Measurements from ENCODE around the gene SORL1. TPM values are rescaled to one million over a fixed set of nuclear protein-coding genes. Genes with fewer than 3 reads are reported as not detected.

The SORL1 gene
- total RNA-seq, 1 experiment from 2014 or later = 197 TPM

- peaks cover 17% of the 10 kb centered on the region; the same call in 1 of the 2 replicates for H4K20me1 ChIP-seq (ENCODE audit: insufficient read depth, low read depth, low read length)
- peaks cover 50% of the 10 kb centered on the region for H3K79me2 ChIP-seq (ENCODE audit: low read length)
- no peaks in the 10 kb centered on the region for H3K9me2 ChIP-seq (replicated peaks; ENCODE audit: insufficient read depth, low read length)
- H2AFZ ChIP-seq (ENCODE audit: low read length) = no peak overlapping the region
- no peak for DNase-seq
- H3K9me3 ChIP-seq (ENCODE audit: low read length) = no peaks in the 10 kb centered on the region
- no peak overlapping the region for H3K27ac ChIP-seq (ENCODE audit: low read length)
- no peaks in the 10 kb centered on the region for H3K27me3 ChIP-seq (ENCODE audit: low read length)
- H3K9ac ChIP-seq (ENCODE audit: low read length) = no peak overlapping the region
- peaks cover 52% of the 10 kb centered on the region for H3K4me1 ChIP-seq (ENCODE audit: low read length)
- no peak overlapping the region for H3K4me3 ChIP-seq (ENCODE audit: low read length)
- peaks cover 14% of the 10 kb centered on the region for H3K36me3 ChIP-seq (ENCODE audit: insufficient read depth, low read length)
- no peak overlapping the region for H3K4me2 ChIP-seq (ENCODE audit: low read depth, low read length, poor library complexity, severe bottlenecking)
Measured at GRCh38 chr11:121486054-121486453, 33.9 kb downstream of the SORL1 start.

- Histone ChIP-seq H3K4me3 (ENCODE audit: low read length) (no peak overlapping the region), H3K36me3 (ENCODE audit: insufficient read depth, low read length) (peaks cover 14% of the 10 kb centered on the region), H3K4me2 (ENCODE audit: low read depth, low read length, poor library complexity, severe bottlenecking) (no peak overlapping the region), H3K9ac (ENCODE audit: low read length) (no peak overlapping the region), H3K4me1 (ENCODE audit: low read length) (peaks cover 57% of the 10 kb centered on the region), H3K9me2 (replicated peaks; ENCODE audit: insufficient read depth, low read length) (no peaks in the 10 kb centered on the region), H3K27me3 (ENCODE audit: low read length) (no peaks in the 10 kb centered on the region), H3K27ac (ENCODE audit: low read length) (no peak overlapping the region), H4K20me1 (ENCODE audit: insufficient read depth, low read depth, low read length) (peaks cover 15% of the 10 kb centered on the region; the same call in 1 of the 2 replicates), H2AFZ (ENCODE audit: low read length) (no peak overlapping the region), H3K9me3 (ENCODE audit: low read length) (no peaks in the 10 kb centered on the region), H3K79me2 (ENCODE audit: low read length) (peaks cover 49% of the 10 kb centered on the region)
- no peak for DNase-seq
Measured at GRCh38 chr11:121487191-121487590, 35.1 kb downstream of the SORL1 start.

GRCh38 chr11:121488170-121488569, 36.1 kb downstream of the SORL1 start:
- Histone ChIP-seq H3K9ac (ENCODE audit: low read length) (no peak overlapping the region), H3K4me2 (ENCODE audit: low read depth, low read length, poor library complexity, severe bottlenecking) (no peak overlapping the region), H4K20me1 (ENCODE audit: insufficient read depth, low read depth, low read length) (peaks cover 8% of the 10 kb centered on the region; the same call in 1 of the 2 replicates), H3K9me3 (ENCODE audit: low read length) (no peaks in the 10 kb centered on the region), H3K36me3 (ENCODE audit: insufficient read depth, low read length) (peaks cover 9% of the 10 kb centered on the region), H3K4me3 (ENCODE audit: low read length) (no peak overlapping the region), H3K9me2 (replicated peaks; ENCODE audit: insufficient read depth, low read length) (no peaks in the 10 kb centered on the region), H3K79me2 (ENCODE audit: low read length) (peaks cover 39% of the 10 kb centered on the region), H3K27me3 (ENCODE audit: low read length) (no peaks in the 10 kb centered on the region), H3K27ac (ENCODE audit: low read length) (peak overlapping the region; percentile 40), H2AFZ (ENCODE audit: low read length) (no peak overlapping the region), H3K4me1 (ENCODE audit: low read length) (peaks cover 60% of the 10 kb centered on the region)
- DNase-seq = no peak

GRCh38 chr11:121488641-121489040, 36.5 kb downstream of the SORL1 start:
- Histone ChIP-seq H3K4me3 (ENCODE audit: low read length) (no peak overlapping the region), H3K36me3 (ENCODE audit: insufficient read depth, low read length) (peaks cover 9% of the 10 kb centered on the region), H3K27me3 (ENCODE audit: low read length) (no peaks in the 10 kb centered on the region), H2AFZ (ENCODE audit: low read length) (no peak overlapping the region), H3K4me1 (ENCODE audit: low read length) (peaks cover 63% of the 10 kb centered on the region), H4K20me1 (ENCODE audit: insufficient read depth, low read depth, low read length) (peaks cover 3% of the 10 kb centered on the region; the same call in 1 of the 2 replicates), H3K9me2 (replicated peaks; ENCODE audit: insufficient read depth, low read length) (no peaks in the 10 kb centered on the region), H3K27ac (ENCODE audit: low read length) (peak overlapping the region; percentile 40), H3K9ac (ENCODE audit: low read length) (no peak overlapping the region), H3K9me3 (ENCODE audit: low read length) (no peaks in the 10 kb centered on the region), H3K4me2 (ENCODE audit: low read depth, low read length, poor library complexity, severe bottlenecking) (no peak overlapping the region), H3K79me2 (ENCODE audit: low read length) (peaks cover 34% of the 10 kb centered on the region)
- no peak for DNase-seq

- Histone ChIP-seq H3K4me1 (ENCODE audit: low read length) (peaks cover 75% of the 10 kb centered on the region), H4K20me1 (ENCODE audit: insufficient read depth, low read depth, low read length) (peaks cover 3% of the 10 kb centered on the region; the same call in 1 of the 2 replicates), H3K27me3 (ENCODE audit: low read length) (no peaks in the 10 kb centered on the region), H3K9me3 (ENCODE audit: low read length) (no peaks in the 10 kb centered on the region), H3K36me3 (ENCODE audit: insufficient read depth, low read length) (peaks cover 9% of the 10 kb centered on the region), H3K9ac (ENCODE audit: low read length) (no peak overlapping the region), H3K4me2 (ENCODE audit: low read depth, low read length, poor library complexity, severe bottlenecking) (no peak overlapping the region), H3K9me2 (replicated peaks; ENCODE audit: insufficient read depth, low read length) (no peaks in the 10 kb centered on the region), H3K27ac (ENCODE audit: low read length) (peak overlapping the region; percentile 40), H3K4me3 (ENCODE audit: low read length) (no peak overlapping the region), H2AFZ (ENCODE audit: low read length) (no peak overlapping the region), H3K79me2 (ENCODE audit: low read length) (peaks cover 30% of the 10 kb centered on the region)
- DNase-seq = no peak
Measured at GRCh38 chr11:121489823-121490222, 37.7 kb downstream of the SORL1 start.

GRCh38 chr11:121494355-121495099, 42.4 kb downstream of the SORL1 start:
- Histone ChIP-seq H3K36me3 (ENCODE audit: insufficient read depth, low read length) (peaks cover 50% of the 10 kb centered on the region), H3K27me3 (ENCODE audit: low read length) (no peaks in the 10 kb centered on the region), H4K20me1 (ENCODE audit: insufficient read depth, low read depth, low read length) (no peaks in the 10 kb centered on the region), H3K27ac (ENCODE audit: low read length) (peak overlapping the region; percentile 91), H3K4me3 (ENCODE audit: low read length) (peak overlapping the region; percentile 52), H2AFZ (ENCODE audit: low read length) (no peak overlapping the region), H3K4me1 (ENCODE audit: low read length) (peaks cover 76% of the 10 kb centered on the region), H3K9me2 (replicated peaks; ENCODE audit: insufficient read depth, low read length) (no peaks in the 10 kb centered on the region), H3K79me2 (ENCODE audit: low read length) (peaks cover 54% of the 10 kb centered on the region), H3K9ac (ENCODE audit: low read length) (peak overlapping the region; percentile 45), H3K4me2 (ENCODE audit: low read depth, low read length, poor library complexity, severe bottlenecking) (peak overlapping the region; percentile 67), H3K9me3 (ENCODE audit: low read length) (no peaks in the 10 kb centered on the region)
- DNase-seq = peak; percentile 84

GRCh38 chr11:121497176-121497998, 45.3 kb downstream of the SORL1 start:
- H3K79me2 ChIP-seq (ENCODE audit: low read length) = peaks cover 73% of the 10 kb centered on the region
- no peaks in the 10 kb centered on the region for H3K27me3 ChIP-seq (ENCODE audit: low read length)
- no peak for DNase-seq
- peak overlapping the region; percentile 91 for H3K27ac ChIP-seq (ENCODE audit: low read length)
- H3K9me2 ChIP-seq (replicated peaks; ENCODE audit: insufficient read depth, low read length) = no peaks in the 10 kb centered on the region
- no peaks in the 10 kb centered on the region for H3K9me3 ChIP-seq (ENCODE audit: low read length)
- H2AFZ ChIP-seq (ENCODE audit: low read length) = no peak overlapping the region
- peaks cover 62% of the 10 kb centered on the region for H3K36me3 ChIP-seq (ENCODE audit: insufficient read depth, low read length)
- H3K4me1 ChIP-seq (ENCODE audit: low read length) = peaks cover 51% of the 10 kb centered on the region
- H4K20me1 ChIP-seq (ENCODE audit: insufficient read depth, low read depth, low read length) = no peaks in the 10 kb centered on the region
- no peak overlapping the region for H3K4me2 ChIP-seq (ENCODE audit: low read depth, low read length, poor library complexity, severe bottlenecking)
- no peak overlapping the region for H3K9ac ChIP-seq (ENCODE audit: low read length)
- H3K4me3 ChIP-seq (ENCODE audit: low read length) = no peak overlapping the region

GRCh38 chr11:121499405-121499804, 47.3 kb downstream of the SORL1 start:
- Histone ChIP-seq H3K9ac (ENCODE audit: low read length) (no peak overlapping the region), H3K4me3 (ENCODE audit: low read length) (no peak overlapping the region), H2AFZ (ENCODE audit: low read length) (no peak overlapping the region), H3K4me2 (ENCODE audit: low read depth, low read length, poor library complexity, severe bottlenecking) (no peak overlapping the region), H4K20me1 (ENCODE audit: insufficient read depth, low read depth, low read length) (no peaks in the 10 kb centered on the region), H3K9me3 (ENCODE audit: low read length) (no peaks in the 10 kb centered on the region), H3K9me2 (replicated peaks; ENCODE audit: insufficient read depth, low read length) (no peaks in the 10 kb centered on the region), H3K36me3 (ENCODE audit: insufficient read depth, low read length) (peaks cover 68% of the 10 kb centered on the region), H3K4me1 (ENCODE audit: low read length) (peaks cover 31% of the 10 kb centered on the region), H3K27ac (ENCODE audit: low read length) (peak overlapping the region; percentile 51), H3K27me3 (ENCODE audit: low read length) (no peaks in the 10 kb centered on the region), H3K79me2 (ENCODE audit: low read length) (peaks cover 84% of the 10 kb centered on the region)
- no peak for DNase-seq

Measured in Karpas-422 (cell line).